OCI-LY3 (cell line): Measurements from ENCODE around the gene GEMIN2.
"Not testable (repeated sequence)": the region's sequence is repeated elsewhere in the genome, so short reads cannot be mapped to it uniquely, and the experiment has no call there.

Experiments used
- H2AFZ ChIP-seq: fragments of 200-600, 300-600 bp; shearing (Covaris generic); 2 replicates; pipeline ENCODE4 v1.6.0; 2014; ENCODE audit warnings: antibody characterized with exemption, low read depth, low read length
- H3K27ac ChIP-seq: fragments of 200-600, 300-600 bp; sonication (generic); 2 replicates; pipeline ENCODE4 v1.5.1; 2014; ENCODE audit warnings: mild to moderate bottlenecking, low read length, moderate library complexity, mixed read lengths
- H3K27me3 ChIP-seq: fragments of 200-600, 300-600 bp; sonication (generic); 2 replicates; pipeline ENCODE4 v1.6.1; 2014; ENCODE audit warnings: low read depth, low read length, mixed read lengths
- H3K36me3 ChIP-seq: fragments of 200-600, 300-600 bp; sonication (generic); replicated peaks from 2 replicates; pipeline ENCODE3; 2014; ENCODE audit warnings: low read depth, low read length, mixed read lengths
- H3K4me1 ChIP-seq: fragments of 300-600, 200-600 bp; sonication (generic); 2 replicates; pipeline ENCODE4 v1.6.1; 2014; ENCODE audit warnings: low read length, mixed read lengths
- H3K4me2 ChIP-seq: fragments of 200-600, 300-600 bp; sonication (generic); 2 replicates; pipeline ENCODE4 v1.6.1; 2014; ENCODE audit warnings: low read length, mixed read lengths
- H3K4me3 ChIP-seq: fragments of 300-600, 200-600 bp; sonication (generic); 2 replicates; pipeline ENCODE4 v1.5.1; 2014; ENCODE audit warnings: antibody characterized with exemption, mild to moderate bottlenecking, low read length, moderate library complexity
- H3K79me2 ChIP-seq: fragments of 300-600, 200-600 bp; shearing (Covaris generic); 2 replicates; pipeline ENCODE4 v1.6.1; 2014; ENCODE audit warnings: mild to moderate bottlenecking, low read length, mixed read lengths
- H3K9ac ChIP-seq: fragments of 300-600, 200-600 bp; shearing (Covaris generic); 2 replicates; pipeline ENCODE4 v1.6.0; 2014; ENCODE audit warnings: mild to moderate bottlenecking, low read length, moderate library complexity
- H3K9me3 ChIP-seq: fragments of 200-600, 300-600 bp; shearing (Covaris generic); 2 replicates; pipeline ENCODE4 v1.6.1; 2014; ENCODE audit warnings: low read length, mixed read lengths; ENCODE audit not compliant: insufficient read depth
- H4K20me1 ChIP-seq: fragments of 200-600, 300-600 bp; sonication (generic); 2 replicates; pipeline ENCODE4 v1.6.1; 2016; ENCODE audit warnings: low read length, mixed read lengths; ENCODE audit not compliant: insufficient read depth
- CTCF ChIP-seq: fragments of 200-600, 300-600 bp; sonication (generic); IDR thresholded peaks from 2 replicates; pipeline ENCODE4 v1.5.1; 2014; ENCODE audit warnings: antibody characterized with exemption, low read length, low read depth
- EZH2phosphoT487 ChIP-seq: fragments of 200-600 bp; shearing (Covaris generic); IDR thresholded peaks from 2 replicates; pipeline ENCODE4 v1.6.1; 2018; ENCODE audit warnings: antibody characterized with exemption, mixed run types, low read depth

GEMIN2 gene

GRCh38 chr14:39160494-39160893, 46.4 kb downstream of the GEMIN2 start:
- Histone ChIP-seq H3K79me2 (no peaks in the 10 kb centered on the region), H3K36me3 (peaks cover 2% of the 10 kb centered on the region)

GRCh38 chr14:39167797-39168320, 53.7 kb downstream of the GEMIN2 start:
- not testable (repeated sequence) for H3K9me3 ChIP-seq, H3K36me3 ChIP-seq, H3K27ac ChIP-seq, H3K4me3 ChIP-seq, H3K4me2 ChIP-seq, H2AFZ ChIP-seq, H4K20me1 ChIP-seq, H3K27me3 ChIP-seq, H3K9ac ChIP-seq
- peaks cover 16% of the 10 kb centered on the region for H3K4me1 ChIP-seq
- H3K79me2 ChIP-seq, result peaks cover 18% of the 10 kb centered on the region

More at GRCh38 chr14:39160494-39160893, 46.4 kb downstream of the GEMIN2 start:
- Histone ChIP-seq H3K4me2 (no peak overlapping the region), H3K27ac (no peak overlapping the region), H3K9me3 (no peaks in the 10 kb centered on the region), H3K9ac (no peak overlapping the region), H4K20me1 (no peaks in the 10 kb centered on the region), H3K4me3 (no peak overlapping the region), H2AFZ (no peak overlapping the region), H3K4me1 (no peaks in the 10 kb centered on the region), H3K27me3 (no peaks in the 10 kb centered on the region)
- no peak for TF ChIP-seq EZH2phosphoT487
- no peak for TF ChIP-seq CTCF

GRCh38 chr14:39168591-39168990, 54.5 kb downstream of the GEMIN2 start:
- H3K9ac ChIP-seq, result no peak overlapping the region
- H3K27me3 ChIP-seq, result no peaks in the 10 kb centered on the region
- no peak overlapping the region for H3K27ac ChIP-seq
- no peak for TF ChIP-seq CTCF
- no peak for TF ChIP-seq EZH2phosphoT487
- no peak overlapping the region for H2AFZ ChIP-seq
- peaks cover 16% of the 10 kb centered on the region for H3K4me1 ChIP-seq
- H3K36me3 ChIP-seq, result no peaks in the 10 kb centered on the region
- H3K9me3 ChIP-seq, result no peaks in the 10 kb centered on the region
- H3K79me2 ChIP-seq, result peaks cover 18% of the 10 kb centered on the region
- no peak overlapping the region for H3K4me3 ChIP-seq
- peak overlapping the region; percentile 86 for H3K4me2 ChIP-seq
- H4K20me1 ChIP-seq, result no peaks in the 10 kb centered on the region; the same call in 1 of the 2 replicates

- peak overlapping the region; percentile 98 for H3K4me3 ChIP-seq
- no peaks in the 10 kb centered on the region for H3K9me3 ChIP-seq
- peak overlapping the region; percentile 86 for H3K4me2 ChIP-seq
- H3K4me1 ChIP-seq, result peaks cover 21% of the 10 kb centered on the region
- peak overlapping the region; percentile 98 for H3K9ac ChIP-seq
- H2AFZ ChIP-seq, result peak overlapping the region; percentile 99
- no peaks in the 10 kb centered on the region for H3K27me3 ChIP-seq
- TF ChIP-seq EZH2phosphoT487 (no peak), CTCF (no peak)
- peak overlapping the region; percentile 80; the same call in 1 of the 2 replicates for H3K27ac ChIP-seq
- H3K36me3 ChIP-seq, result no peaks in the 10 kb centered on the region
- peaks cover 18% of the 10 kb centered on the region for H3K79me2 ChIP-seq
- no peaks in the 10 kb centered on the region; the same call in 1 of the 2 replicates for H4K20me1 ChIP-seq
Observed at GRCh38 chr14:39169541-39169900, 55.4 kb downstream of the GEMIN2 start.
